Stimulated activated CD8-positive, alpha-beta memory T cell treated with anti-CD3 and anti-CD28 coated beads, Interleukin-7, amount 100 ng/mL, for 4 hours (primary cell): ENCODE results near the gene PMEPA1.
A peak's percentile ranks its signal among the peaks of the same experiment; 100 is the strongest.

Source experiments
- DNase-seq, 2 donors: peaks; one replicate each; pipeline ENCODE4 v3.0.0-alpha.2; 2020; ENCODE audit warnings: low read depth in 2 of 2

Gene PMEPA1

DNA sequence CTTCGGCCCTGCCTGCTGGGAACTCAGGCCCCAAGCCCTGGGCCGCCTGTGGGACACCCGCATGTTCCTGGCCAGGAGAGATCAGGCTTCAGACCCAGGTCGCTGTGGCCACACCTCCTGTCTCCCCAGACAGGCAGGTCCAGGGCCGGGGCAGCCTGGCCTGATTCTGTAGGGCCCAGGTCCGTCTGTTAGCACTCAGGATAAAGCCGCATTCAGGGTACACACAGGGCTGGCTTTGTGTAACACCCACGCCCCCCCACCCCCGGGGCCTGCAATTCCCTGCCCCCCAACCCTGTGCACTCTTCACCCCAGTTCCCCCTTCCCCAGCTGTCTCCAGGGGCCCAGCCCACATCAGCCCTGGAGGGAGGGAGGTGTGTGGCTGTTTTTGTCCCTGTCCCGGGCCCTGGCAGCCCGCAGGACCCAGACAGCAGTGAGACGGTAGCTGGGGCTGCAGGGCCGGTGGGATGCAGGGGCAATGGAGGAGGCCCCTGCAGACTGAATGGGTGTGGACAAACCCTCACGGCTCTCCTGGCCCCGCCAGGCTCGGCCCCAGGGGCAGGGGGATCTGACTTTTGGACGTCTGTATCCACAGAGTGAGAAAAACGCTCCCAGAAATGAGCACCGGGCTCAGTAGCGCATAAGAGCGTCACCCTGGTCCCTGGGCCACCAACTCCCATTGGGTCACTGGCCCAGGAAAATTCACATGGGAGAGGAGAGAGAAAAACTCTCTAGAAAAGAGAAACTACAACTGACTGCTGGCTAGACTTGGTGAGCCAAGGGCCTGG, 47.2 kb downstream of the PMEPA1 start:
- no peak for DNase-seq

GRCh38 chr20:57661746-57662455, 47.9 kb downstream of the PMEPA1 start:
- no peak for DNase-seq

DNA sequence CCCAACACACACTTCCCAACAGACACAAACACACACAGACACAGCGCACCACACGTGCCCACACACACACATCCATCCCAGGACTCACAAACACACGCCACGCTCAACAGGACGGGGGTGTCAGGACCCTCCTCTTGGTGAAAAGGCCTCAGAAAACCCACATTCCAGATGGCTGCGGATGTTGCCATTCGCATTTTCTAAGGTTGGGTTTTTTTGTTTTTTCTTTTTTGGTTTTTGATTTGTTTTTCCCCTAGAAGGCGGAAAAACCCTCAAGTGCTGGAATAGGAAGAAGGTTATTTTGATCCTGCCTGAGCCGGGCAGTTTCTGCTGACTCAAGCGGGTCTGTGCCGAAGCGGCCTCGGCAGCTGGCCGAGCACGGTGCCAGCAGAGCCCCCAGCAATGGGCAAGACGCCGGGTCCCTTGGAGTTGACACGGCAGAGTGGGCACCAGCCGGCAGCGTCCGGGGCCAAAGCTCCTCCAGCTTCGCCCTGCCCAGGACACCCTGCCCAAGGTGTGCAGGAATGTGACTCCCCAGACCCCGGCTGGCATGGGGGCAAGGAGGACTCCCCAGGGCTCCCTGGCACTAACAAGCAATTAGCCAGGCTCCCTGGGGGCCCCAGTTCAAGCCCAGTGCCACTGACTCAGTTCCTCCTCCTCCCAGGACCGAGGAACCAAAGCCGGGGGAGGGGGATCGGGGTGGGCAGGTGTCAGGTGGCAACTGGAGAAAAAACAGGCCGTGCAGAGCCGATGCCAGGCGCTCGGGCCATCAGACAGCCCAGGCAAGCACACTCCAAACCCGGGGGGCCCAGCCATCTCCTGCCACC, 48.7 kb downstream of the PMEPA1 start:
- no peak for DNase-seq

GRCh38 chr20:57660181-57660921, 49.5 kb downstream of the PMEPA1 start:
- no peak for DNase-seq

- DNase-seq, result no peak
Observed at GRCh38 chr20:57659517-57660180, 50.2 kb downstream of the PMEPA1 start.

- no peak for DNase-seq
Observed at GRCh38 chr20:57658833-57659516, 50.8 kb downstream of the PMEPA1 start.

DNA sequence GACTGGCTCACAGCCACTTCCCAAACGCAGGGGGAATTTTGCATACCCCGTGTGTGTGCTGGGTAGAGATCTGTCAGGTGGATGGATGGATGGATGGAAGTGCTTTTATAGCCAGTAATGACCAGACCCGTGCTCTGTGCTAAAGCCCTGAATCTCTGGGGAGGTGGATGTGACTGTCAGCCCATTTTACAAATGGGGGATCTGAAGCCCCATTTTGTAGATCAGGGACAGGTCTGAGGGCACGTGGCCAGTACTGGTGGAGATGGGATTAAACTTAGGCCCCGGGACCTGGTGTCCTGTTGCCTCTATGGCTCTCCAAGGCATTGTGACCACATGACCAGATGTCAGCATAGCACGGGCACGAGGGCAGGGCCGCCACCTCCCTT, 51.4 kb downstream of the PMEPA1 start:
- DNase-seq, result no peak

DNA sequence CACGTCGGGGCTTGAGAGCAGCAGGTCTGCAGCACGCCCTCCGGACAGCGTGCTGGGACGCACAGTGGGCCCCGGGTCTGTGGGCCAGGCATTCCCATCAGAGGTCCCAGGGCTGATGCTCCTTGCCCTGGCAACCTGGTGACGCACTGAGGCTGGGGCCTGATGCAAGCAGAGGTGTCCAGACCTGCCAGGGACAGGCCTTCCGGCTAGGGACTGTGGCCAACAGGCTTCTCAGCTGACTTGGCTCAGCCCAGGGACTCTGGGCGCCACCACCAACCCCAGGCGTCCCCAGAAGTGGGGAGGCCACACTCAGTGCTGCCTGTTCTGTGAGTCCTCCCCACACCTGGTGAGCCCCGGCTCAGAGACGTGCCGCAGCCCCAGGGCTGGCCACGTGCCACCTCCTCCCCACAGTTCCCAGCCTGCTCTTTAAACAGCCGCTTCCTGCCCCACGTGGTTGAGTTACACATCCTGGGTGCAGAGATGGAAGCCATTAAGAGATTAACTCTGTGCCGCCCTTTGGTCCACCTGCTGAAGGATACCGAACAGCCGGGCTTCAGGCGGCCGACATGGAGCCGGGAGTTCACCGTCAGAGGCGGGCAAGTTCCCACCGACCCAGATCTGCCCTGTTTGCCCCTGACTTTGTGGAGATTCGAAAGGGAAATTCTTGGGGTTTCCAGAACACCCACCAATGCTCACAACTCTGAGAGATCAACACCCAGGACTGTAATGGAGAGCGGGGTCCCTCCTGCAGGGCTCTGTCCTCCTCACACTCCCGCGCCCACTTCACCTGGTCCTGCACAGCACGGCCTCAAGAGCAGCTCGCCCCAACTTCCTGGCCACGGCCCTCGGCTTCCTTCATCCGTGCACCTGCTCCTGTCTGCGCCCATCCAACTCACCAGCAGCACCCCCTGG, 52.0 kb downstream of the PMEPA1 start:
- DNase-seq, result peak in 1 of 2 donors; percentile 36

DNA sequence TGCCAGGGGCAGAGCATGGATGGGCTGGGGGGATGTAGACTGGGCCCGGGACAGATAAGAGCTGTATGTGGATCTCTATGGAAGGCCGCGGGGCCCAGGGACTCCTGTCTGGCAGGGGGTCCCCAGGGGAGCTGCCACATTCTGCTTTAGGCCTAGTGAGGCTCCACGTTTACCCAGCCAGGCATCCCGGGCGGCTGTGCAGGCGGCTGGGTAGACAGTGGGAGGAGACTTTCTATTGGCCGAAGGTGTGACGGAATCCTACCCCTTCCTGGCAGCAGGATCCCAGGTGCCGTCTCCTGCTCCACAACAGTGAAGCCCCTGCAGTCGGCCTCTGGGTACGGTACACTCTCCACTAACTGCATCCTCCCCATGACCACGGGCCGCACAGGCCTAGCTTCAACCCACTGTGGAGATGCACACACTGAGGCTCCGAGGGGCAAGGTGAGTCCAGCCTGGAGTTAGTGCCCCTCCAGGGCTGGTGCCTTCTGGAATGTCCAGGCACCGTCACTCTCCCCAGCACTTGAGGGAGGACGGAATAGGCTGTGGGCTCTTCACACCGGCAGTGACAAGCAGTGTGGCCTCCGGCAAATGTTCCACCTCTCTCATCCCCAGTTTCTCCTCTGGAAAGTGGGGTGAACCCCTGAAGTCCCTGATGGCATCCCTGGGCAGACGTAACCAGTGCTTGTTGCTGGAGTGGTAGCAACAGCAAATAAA, 52.8 kb downstream of the PMEPA1 start:
- no peak for DNase-seq

GRCh38 chr20:57656252-57656820, 53.5 kb downstream of the PMEPA1 start:
- no peak for DNase-seq

DNA sequence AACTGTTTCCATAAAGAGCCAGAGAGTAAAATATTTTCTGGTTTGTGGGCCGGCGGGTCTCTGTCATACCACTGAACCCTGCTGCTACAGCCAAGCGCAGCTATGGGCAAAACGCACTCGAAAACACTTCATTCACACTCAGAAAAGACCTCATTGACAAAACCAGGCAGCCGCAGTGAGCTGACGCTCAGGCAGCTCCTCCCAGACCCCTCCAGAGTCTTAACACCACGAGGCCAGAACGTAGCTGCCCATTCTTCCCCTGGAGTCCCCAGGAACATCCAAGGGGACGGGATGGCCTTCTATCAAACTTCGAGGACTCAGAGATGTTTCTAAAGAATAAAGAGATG, 54.0 kb downstream of the PMEPA1 start:
- no peak for DNase-seq

DNA sequence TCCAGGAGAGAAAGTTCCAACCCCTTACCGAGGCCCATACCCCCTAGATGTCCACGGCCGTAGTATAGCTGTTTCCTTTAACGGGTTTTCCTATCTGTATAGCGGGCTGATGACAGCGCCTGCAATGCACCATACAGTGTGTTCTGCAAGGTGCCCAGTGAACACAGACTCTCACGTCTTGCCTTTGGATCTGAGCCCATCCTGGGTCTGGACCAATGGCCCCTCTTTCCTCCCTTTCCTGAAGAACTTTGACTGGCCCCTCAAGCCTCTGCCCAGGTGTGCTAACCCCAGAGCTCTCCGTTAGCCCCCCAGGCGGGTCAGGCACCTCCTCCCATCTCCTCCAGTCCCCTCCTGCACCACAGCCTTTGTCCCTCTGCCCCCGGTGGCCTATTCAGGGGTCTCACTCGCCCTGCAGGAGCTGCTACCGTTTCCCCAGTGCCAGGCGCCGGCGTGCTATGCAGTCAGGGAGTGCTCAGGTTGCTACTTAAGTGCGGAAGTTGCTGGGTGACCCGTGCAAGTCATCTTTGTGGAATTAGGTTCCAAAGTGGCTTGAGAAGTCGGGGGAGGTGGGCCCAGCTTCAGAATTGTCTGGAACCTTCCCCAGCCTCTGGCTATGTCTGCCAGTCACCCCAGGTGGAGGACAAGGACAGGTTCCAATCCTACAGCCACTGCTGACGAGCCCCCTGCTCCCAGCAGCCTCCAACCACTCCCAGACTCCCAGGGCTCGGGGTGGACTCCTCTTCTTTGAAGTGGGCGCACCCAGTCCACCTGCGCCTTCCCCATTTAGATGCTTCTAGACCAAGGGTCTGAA, 54.6 kb downstream of the PMEPA1 start:
- no peak for DNase-seq

GRCh38 chr20:57654363-57654997, 55.3 kb downstream of the PMEPA1 start:
- DNase-seq, result peak in 1 of 2 donors; percentile 40

DNA sequence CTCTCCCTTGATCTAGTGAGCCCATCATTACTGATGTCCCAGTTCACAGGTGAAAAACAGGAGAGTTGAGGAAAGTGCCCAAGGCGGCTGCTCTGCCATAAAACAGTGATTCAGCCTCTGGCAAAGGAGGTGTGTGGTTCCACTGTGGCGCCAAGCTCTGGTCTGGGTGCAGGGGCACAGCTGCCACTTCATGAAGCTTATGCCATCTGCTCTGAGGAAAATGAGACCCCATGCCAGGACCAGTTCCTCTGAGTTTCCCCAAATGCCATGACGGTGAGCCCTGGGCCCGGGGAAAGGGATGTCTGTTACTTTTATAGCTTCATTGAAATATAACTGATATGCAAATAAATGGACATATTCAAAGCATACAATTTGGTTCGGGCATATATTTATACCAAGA, 55.9 kb downstream of the PMEPA1 start:
- no peak for DNase-seq

DNA sequence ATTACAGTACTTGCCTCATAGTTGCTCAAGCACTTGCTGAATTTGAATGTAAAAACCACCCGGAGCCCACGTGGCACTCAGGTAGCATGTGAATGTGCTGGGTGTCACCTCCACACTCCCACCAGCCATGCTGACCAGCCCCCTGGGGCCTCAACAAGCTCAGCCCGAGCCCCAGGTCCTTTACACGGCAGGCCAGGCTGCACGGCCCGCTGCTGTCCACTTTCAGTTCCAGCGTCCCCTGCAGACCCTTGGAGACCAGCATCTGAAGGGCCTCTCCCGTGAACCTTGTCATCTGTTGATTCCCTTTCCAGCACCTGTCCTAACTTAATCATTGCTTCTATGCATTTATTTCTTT, 56.3 kb downstream of the PMEPA1 start:
- DNase-seq, result no peak

DNA sequence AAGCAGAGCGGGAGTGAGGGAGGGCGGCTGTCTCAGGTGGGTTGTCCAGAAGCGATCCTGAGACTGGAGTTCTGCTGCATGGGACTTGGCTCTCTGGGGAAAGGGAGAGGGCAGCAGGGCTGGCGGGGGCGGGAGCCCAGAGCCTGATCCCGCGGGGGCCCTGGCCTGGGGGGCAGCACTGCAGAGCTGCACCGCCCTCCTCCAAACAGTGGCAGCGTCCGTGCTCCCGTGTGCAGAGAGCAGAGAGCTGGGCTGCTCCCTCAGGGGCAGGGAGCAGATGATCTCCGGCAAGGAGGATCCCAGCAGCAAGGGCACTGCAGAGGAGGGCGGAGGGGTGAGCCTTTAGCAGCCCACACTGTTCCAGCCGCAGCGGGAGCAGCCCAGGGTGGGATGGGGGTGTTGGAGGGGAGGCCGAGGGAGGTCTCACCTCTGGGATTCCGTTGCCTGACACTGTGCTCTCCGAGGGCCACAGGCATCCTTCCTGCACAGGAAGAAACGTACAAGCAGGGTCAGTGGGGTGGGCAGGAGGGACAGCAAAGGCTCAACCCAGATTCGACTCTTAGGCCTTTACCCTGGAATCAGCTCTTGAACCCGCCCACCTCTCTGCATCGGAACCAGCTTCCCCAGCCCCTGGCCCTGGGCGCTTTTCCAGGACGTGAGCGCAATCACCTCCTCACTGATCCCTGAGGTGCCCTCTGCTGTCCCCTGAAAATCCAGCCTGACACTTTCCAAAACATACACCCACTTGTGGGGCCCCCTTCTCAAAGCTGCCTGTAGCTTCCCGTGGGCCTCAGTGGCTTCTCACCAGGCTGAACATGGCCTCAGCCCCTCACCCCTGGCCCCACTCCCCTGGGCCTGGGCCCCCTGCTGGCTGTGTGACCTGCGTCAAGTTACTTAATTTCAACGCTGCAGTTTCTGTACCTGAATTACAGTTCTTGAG, 56.9 kb downstream of the PMEPA1 start:
- DNase-seq, result no peak
